Ectodermal cell (in vitro differentiated cells): ENCODE measurements around the gene IMMT.

Experiments used
- H3K27ac ChIP-seq: 2 replicates; pipeline ENCODE4 v1.7.0; 2013; ENCODE audit warnings: mild to moderate bottlenecking, low read depth, low read length; ENCODE audit not compliant: insufficient read depth, poor library complexity, severe bottlenecking
- H3K27me3 ChIP-seq: 2 replicates; pipeline ENCODE4 v1.7.0; 2013; ENCODE audit warnings: mild to moderate bottlenecking, low read length; ENCODE audit not compliant: insufficient read depth, control insufficient read depth, poor library complexity, severe bottlenecking
- H3K36me3 ChIP-seq: one replicate; pipeline ENCODE4 v1.7.0; 2013; ENCODE audit warnings: low read length; ENCODE audit not compliant: control insufficient read depth, insufficient read depth
- H3K4me1 ChIP-seq: one replicate; pipeline ENCODE4 v1.7.0; 2013; ENCODE audit warnings: low read length; ENCODE audit not compliant: control insufficient read depth, insufficient read depth
- H3K4me3 ChIP-seq: 2 replicates; pipeline ENCODE4 v1.7.0; 2013; ENCODE audit warnings: low read depth, low read length, control low read depth; ENCODE audit not compliant: insufficient read depth
- H3K9me3 ChIP-seq: 2 replicates; pipeline ENCODE4 v1.7.0; 2013; ENCODE audit warnings: mild to moderate bottlenecking, low read length, moderate library complexity; ENCODE audit not compliant: control insufficient read depth
- WGBS, 2 experiments: methylation state at CpG; one replicate each; pipeline ENCODE4 v1.1.7; 2013; ENCODE audit warnings: missing lambda C conversion rate in 2 of 2; 5-methylcytosine and 5-hydroxymethylcytosine counted together

IMMT gene

GRCh38 chr2:86216575-86217555 is 21.6 kb upstream of the IMMT start:
- Histone ChIP-seq H3K36me3 (peaks cover 4% of the 10 kb centered on the region), H3K4me3 (no peak overlapping the region), H3K4me1 (peaks cover 5% of the 10 kb centered on the region), H3K9me3 (no peaks in the 10 kb centered on the region), H3K27ac (no peak overlapping the region), H3K27me3 (no peaks in the 10 kb centered on the region)
- WGBS, 2 experiments: 91 to 93% methylated on average over 12 of the region's 13 CpGs

- WGBS, 2 experiments: 95 to 100% methylated on average over 1 to 2 of the region's 2 CpGs
- no peaks in the 10 kb centered on the region for H3K4me1 ChIP-seq
- no peaks in the 10 kb centered on the region for H3K27me3 ChIP-seq
- no peaks in the 10 kb centered on the region for H3K9me3 ChIP-seq
- peaks cover 8% of the 10 kb centered on the region for H3K36me3 ChIP-seq
- H3K4me3 ChIP-seq: no peak overlapping the region
- no peak overlapping the region for H3K27ac ChIP-seq
These were observed 19.2 kb upstream of the IMMT start for GRCh38 chr2:86214503-86214832.

GRCh38 chr2:86213699-86214502 is 18.6 kb upstream of the IMMT start:
- H3K4me3 ChIP-seq: no peak overlapping the region
- no peaks in the 10 kb centered on the region for H3K4me1 ChIP-seq
- no peaks in the 10 kb centered on the region for H3K9me3 ChIP-seq
- WGBS, 2 experiments: 91 to 94% methylated on average over 3 to 4 of the region's 4 CpGs
- H3K36me3 ChIP-seq: peaks cover 14% of the 10 kb centered on the region
- no peaks in the 10 kb centered on the region for H3K27me3 ChIP-seq
- no peak overlapping the region for H3K27ac ChIP-seq

- peaks cover 20% of the 10 kb centered on the region for H3K36me3 ChIP-seq
- H3K9me3 ChIP-seq: no peaks in the 10 kb centered on the region
- H3K4me3 ChIP-seq: no peak overlapping the region
- no peaks in the 10 kb centered on the region for H3K27me3 ChIP-seq
- WGBS, 2 experiments: 88 to 97% methylated on average over 1 of the region's 1 CpG
- no peaks in the 10 kb centered on the region for H3K4me1 ChIP-seq
- no peak overlapping the region for H3K27ac ChIP-seq
These were observed 17.8 kb upstream of the IMMT start for GRCh38 chr2:86213056-86213455.

GRCh38 chr2:86211796-86212188 is 16.5 kb upstream of the IMMT start:
- Histone ChIP-seq H3K36me3 (peaks cover 29% of the 10 kb centered on the region), H3K27ac (no peak overlapping the region), H3K9me3 (no peaks in the 10 kb centered on the region), H3K4me3 (no peak overlapping the region), H3K27me3 (no peaks in the 10 kb centered on the region), H3K4me1 (no peaks in the 10 kb centered on the region)
- WGBS, 2 experiments: 88 to 98% methylated on average over 1 to 2 of the region's 2 CpGs

GRCh38 chr2:86211033-86211795 is 16.0 kb upstream of the IMMT start:
- no peaks in the 10 kb centered on the region for H3K27me3 ChIP-seq
- no peaks in the 10 kb centered on the region for H3K9me3 ChIP-seq
- H3K27ac ChIP-seq: no peak overlapping the region
- WGBS, 2 experiments: 97 to 100% methylated on average over 2 of the region's 2 CpGs
- H3K4me3 ChIP-seq: no peak overlapping the region
- H3K36me3 ChIP-seq: peaks cover 29% of the 10 kb centered on the region
- H3K4me1 ChIP-seq: no peaks in the 10 kb centered on the region

- Histone ChIP-seq H3K4me3 (no peak overlapping the region), H3K4me1 (peaks cover 5% of the 10 kb centered on the region), H3K9me3 (no peaks in the 10 kb centered on the region), H3K27ac (no peak overlapping the region), H3K36me3 (peaks cover 21% of the 10 kb centered on the region), H3K27me3 (no peaks in the 10 kb centered on the region)
- WGBS, 2 experiments: 92 to 94% methylated on average over 7 of the region's 7 CpGs
These were observed 9.2 kb upstream of the IMMT start for GRCh38 chr2:86204458-86204857.

GRCh38 chr2:86203614-86204013 is 8.4 kb upstream of the IMMT start:
- Histone ChIP-seq H3K4me1 (peaks cover 5% of the 10 kb centered on the region), H3K4me3 (no peak overlapping the region), H3K36me3 (peaks cover 13% of the 10 kb centered on the region), H3K27ac (no peak overlapping the region), H3K9me3 (no peaks in the 10 kb centered on the region), H3K27me3 (no peaks in the 10 kb centered on the region)
- WGBS, 2 experiments: 93 to 97% methylated on average over 1 of the region's 1 CpG

- 82 to 85% methylated on average over 9 of the region's 9 CpGs for WGBS, 2 experiments
These were observed 7.4 kb upstream of the IMMT start for GRCh38 chr2:86202702-86203101.

GRCh38 chr2:86202336-86202692 is 7.1 kb upstream of the IMMT start:
- WGBS, 2 experiments: 84 to 88% methylated on average over 2 of the region's 2 CpGs
- Histone ChIP-seq H3K27me3 (no peaks in the 10 kb centered on the region), H3K27ac (no peak overlapping the region), H3K4me3 (no peak overlapping the region), H3K4me1 (peaks cover 5% of the 10 kb centered on the region), H3K9me3 (no peaks in the 10 kb centered on the region), H3K36me3 (peaks cover 2% of the 10 kb centered on the region)

More at GRCh38 chr2:86202702-86203101, 7.4 kb upstream of the IMMT start:
- H3K27ac ChIP-seq: no peak overlapping the region
- peaks cover 5% of the 10 kb centered on the region for H3K4me1 ChIP-seq
- no peaks in the 10 kb centered on the region for H3K27me3 ChIP-seq
- no peak overlapping the region for H3K4me3 ChIP-seq
- peaks cover 5% of the 10 kb centered on the region for H3K36me3 ChIP-seq
- no peaks in the 10 kb centered on the region for H3K9me3 ChIP-seq
